HCT116 (cell line): ENCODE results near the gene SUFU. TPM values are rescaled to one million over a fixed set of nuclear protein-coding genes. Genes with fewer than 3 reads are reported as not detected.

Source experiments
- ATAC-seq: fragments of 200-7000 bp; cut with Tn5 transposase; 2 replicates; pipeline ENCODE4 v1.9.1; 2020; ENCODE audit warnings: mild to moderate bottlenecking, moderate library complexity
- BruUV-seq: library from RNA; stranded (reverse); fragments of 400-500 nt; replicated peaks from 2 replicates; lab custom pipeline; 2021; lab: Mats Ljungman, UMichigan
- CTCF ChIA-PET: fragments of 300-600 bp; sonication (Branson Sonifier 250); formaldehyde crosslinking; loops from one replicate; lab custom pipeline; 2021; ENCODE audit warnings: antibody characterized with exemption; lab: Charles Lee
- POLR2A ChIA-PET: fragments of 300-600, 350-600 bp; sonication (Branson Sonifier 250); formaldehyde crosslinking; loops from one replicate; lab custom pipeline; 2021; ENCODE audit warnings: antibody characterized with exemption; lab: Charles Lee
- RAD21 ChIA-PET, 2 experiments: fragments of 300-600 bp; sonication (Branson Sonifier 250); formaldehyde crosslinking; loops; one replicate each; lab custom pipeline; 2023; ENCODE audit warnings: low total read pairs in 2 of 2; ENCODE audit not compliant: uncharacterized antibody in 2 of 2, unreplicated experiment in 2 of 2, low non-redundant PET in 1 of 2; lab: Charles Lee
- DNase-seq: peaks from one replicate; pipeline ENCODE4 v3.0.0-alpha.2; 2010; ENCODE audit warnings: low read depth, low spot score
- H2AFZ ChIP-seq: fragments of 200-600 bp; shearing (Covaris generic), sonication (generic); 2 replicates; pipeline ENCODE4 v1.6.1; 2017; ENCODE audit warnings: low read depth, mixed run types, mixed read lengths, antibody characterized with exemption, low read length; ENCODE audit not compliant: poor library complexity, severe bottlenecking
- H3K27ac ChIP-seq: 2 replicates; pipeline ENCODE4 v1.5.1; 2012; ENCODE audit warnings: low read depth, low read length
- H3K27me3 ChIP-seq: fragments of 200-600 bp; sonication (generic); 2 replicates; pipeline ENCODE4 v1.6.1; 2016; ENCODE audit warnings: mixed run types, low read length, mixed read lengths; ENCODE audit not compliant: insufficient read depth
- H3K36me3 ChIP-seq, 2 experiments: fragments of 200-500 bp in 1 of 2; fragments of 200-600 bp in 1 of 2; sonication (Bioruptor generic) in 1 of 2; sonication (generic) in 1 of 2; 2 replicates each; pipeline versions ENCODE4 v1.5.1 to v1.6.1; 2014 to 2016; ENCODE audit warnings: low read length in 2 of 2, inconsistent platforms in 1 of 2, mixed read lengths in 1 of 2, mixed run types in 1 of 2; ENCODE audit not compliant: insufficient read depth in 2 of 2, control insufficient read depth in 1 of 2
- H3K4me1 ChIP-seq, 2 experiments: fragments of 200-600 bp in 1 of 2; sonication (generic) in 1 of 2; 2 replicates each; pipeline versions ENCODE4 v1.5.1 to v1.6.1; 2012 to 2017; ENCODE audit warnings: low read length in 2 of 2, inconsistent platforms in 1 of 2, mild to moderate bottlenecking in 1 of 2, mixed read lengths in 1 of 2, mixed run types in 1 of 2, moderate library complexity in 1 of 2; ENCODE audit not compliant: insufficient read depth in 2 of 2, control insufficient read depth in 1 of 2
- H3K4me2 ChIP-seq: fragments of 200-600 bp; sonication (generic); 2 replicates; pipeline ENCODE4 v1.6.1; 2017; ENCODE audit warnings: mixed run types, low read length, mixed read lengths
- H3K4me3 ChIP-seq, 2 experiments: fragments of 200-600 bp in 1 of 2; sonication (generic) in 1 of 2; replicated peaks in 1 of 2; 2 replicates each; pipeline ENCODE4 v1.5.1; 2011 to 2016; ENCODE audit warnings: low read length in 2 of 2, control low read depth in 1 of 2, low read depth in 1 of 2, mild to moderate bottlenecking in 1 of 2, mixed read lengths in 1 of 2, mixed run types in 1 of 2
- H3K79me2 ChIP-seq: fragments of 200-600 bp; sonication (generic); 2 replicates; pipeline ENCODE4 v1.6.1; 2017; ENCODE audit warnings: mild to moderate bottlenecking, mixed run types, low read length, moderate library complexity, mixed read lengths; ENCODE audit not compliant: insufficient read depth
- H3K9ac ChIP-seq: fragments of 200-600 bp; sonication (generic); 2 replicates; pipeline ENCODE4 v1.6.1; 2016; ENCODE audit warnings: low read length, mixed read lengths
- H3K9me2 ChIP-seq: fragments of 200-600 bp; sonication (generic), shearing (Covaris generic); 2 replicates; pipeline ENCODE4 v1.6.1; 2017; ENCODE audit warnings: mixed run types, mild to moderate bottlenecking, moderate library complexity; ENCODE audit not compliant: insufficient read depth
- H3K9me3 ChIP-seq, 2 experiments: fragments of 200-500 bp in 1 of 2; fragments of 200-600 bp in 1 of 2; sonication (Bioruptor generic) in 1 of 2; sonication (generic) in 1 of 2; 2 replicates each; pipeline ENCODE4 v1.6.1; 2014 to 2017; ENCODE audit warnings: low read length in 2 of 2, mixed read lengths in 2 of 2, inconsistent platforms in 1 of 2, low read depth in 1 of 2, mild to moderate bottlenecking in 1 of 2, mixed run types in 1 of 2, moderate library complexity in 1 of 2; ENCODE audit not compliant: control insufficient read depth in 1 of 2, insufficient read depth in 1 of 2
- H4K20me1 ChIP-seq: fragments of 200-600 bp; sonication (generic), shearing (Covaris generic); 2 replicates; pipeline ENCODE4 v1.6.1; 2017; ENCODE audit warnings: mixed run types, mild to moderate bottlenecking, moderate library complexity; ENCODE audit not compliant: insufficient read depth
- CBX3 ChIP-seq: IDR thresholded peaks from 2 replicates; pipeline ENCODE4 v1.6.1; 2012; ENCODE audit warnings: low read depth
- CEBPB ChIP-seq: IDR thresholded peaks from 2 replicates; pipeline ENCODE4 v1.6.1; 2012; ENCODE audit warnings: low read depth
- CTCF ChIP-seq, 3 experiments: fragments of 200-600 bp in 1 of 3; sonication (generic) in 1 of 3; IDR thresholded peaks in 2 of 3; conservative IDR thresholded peaks in 1 of 3; 2 replicates each; pipeline ENCODE4 v1.5.1; 2012 to 2017; ENCODE audit warnings: low read depth in 2 of 3, low read length in 2 of 3, antibody characterized with exemption in 1 of 3, borderline replicate concordance in 1 of 3, control low read depth in 1 of 3, mild to moderate bottlenecking in 1 of 3, mixed read lengths in 1 of 3, mixed run types in 1 of 3, moderate library complexity in 1 of 3; ENCODE audit not compliant: insufficient read depth in 1 of 3
- EGR1 ChIP-seq: IDR thresholded peaks from 2 replicates; pipeline ENCODE4 v1.6.1; 2012; ENCODE audit warnings: low read depth
- ELF1 ChIP-seq: IDR thresholded peaks from 2 replicates; pipeline ENCODE4 v1.6.1; 2012; ENCODE audit warnings: low read depth, borderline replicate concordance
- EZH2phosphoT487 ChIP-seq: fragments of 200-600 bp; IDR thresholded peaks from 2 replicates; pipeline ENCODE4 v1.6.1; 2018; ENCODE audit warnings: antibody characterized with exemption, borderline replicate concordance
- FOSL1 ChIP-seq: IDR thresholded peaks from 2 replicates; pipeline ENCODE4 v1.6.1; 2012; ENCODE audit warnings: low read depth
- JUND ChIP-seq: IDR thresholded peaks from 2 replicates; pipeline ENCODE4 v1.6.1; 2012
- MAX ChIP-seq: IDR thresholded peaks from 2 replicates; pipeline ENCODE4 v1.6.1; 2012
- POLR2AphosphoS5 ChIP-seq: IDR thresholded peaks from 2 replicates; pipeline ENCODE4 v1.6.1; 2011; ENCODE audit warnings: mild to moderate bottlenecking, low read depth, low read length, moderate library complexity
- RAD21 ChIP-seq: IDR thresholded peaks from 2 replicates; pipeline ENCODE4 v1.6.1; 2012; ENCODE audit warnings: low read depth, mild to moderate bottlenecking
- REST ChIP-seq: IDR thresholded peaks from 2 replicates; pipeline ENCODE4 v1.6.1; 2012; ENCODE audit warnings: low read depth
- SIN3A ChIP-seq: IDR thresholded peaks from 2 replicates; pipeline ENCODE4 v1.6.1; 2012; ENCODE audit warnings: low read depth
- SP1 ChIP-seq: IDR thresholded peaks from 2 replicates; pipeline ENCODE4 v1.6.1; 2012; ENCODE audit warnings: low read depth
- SRF ChIP-seq: IDR thresholded peaks from 2 replicates; pipeline ENCODE4 v1.6.1; 2012; ENCODE audit warnings: low read depth
- TCF7L2 ChIP-seq: IDR thresholded peaks from 2 replicates; pipeline ENCODE4 v1.7.0; 2011; ENCODE audit warnings: borderline replicate concordance, inconsistent platforms; ENCODE audit not compliant: insufficient read depth, insufficient read length; ENCODE audit errors: extremely low read depth
- YY1 ChIP-seq: IDR thresholded peaks from 2 replicates; pipeline ENCODE4 v1.6.1; 2011; ENCODE audit warnings: low read length, low read depth, moderate library complexity, mild to moderate bottlenecking; ENCODE audit not compliant: insufficient replicate concordance; ENCODE audit errors: extremely low read depth
- ZBTB33 ChIP-seq: IDR thresholded peaks from 2 replicates; pipeline ENCODE4 v1.6.1; 2011; ENCODE audit warnings: mild to moderate bottlenecking, low read length, moderate library complexity; ENCODE audit not compliant: insufficient replicate concordance; ENCODE audit errors: extremely low read depth
- ZNF274 ChIP-seq: fragments of 200-500 bp; sonication (Bioruptor generic); IDR thresholded peaks from 2 replicates; pipeline ENCODE4 v1.6.1; 2014; ENCODE audit warnings: mild to moderate bottlenecking, low read depth, low read length, inconsistent platforms
- intact Hi-C: fragments of 100-400 bp; cut with micrococcal nuclease; formaldehyde crosslinking; loops from 2 replicates; pipeline ENCODE4 v1.10.0; 2022
- total RNA-seq: library from RNA; stranded (reverse); gene quantifications from one replicate; pipeline ENCODE4 v1.2.1, GENCODE V29; 2021; ENCODE audit not compliant: unreplicated experiment

Gene SUFU
- total RNA-seq, 1 experiment from 2014 or later = 18.8 TPM

GRCh38 chr10:102653060-102653459, 149.3 kb downstream of the SUFU start:
- no peak overlapping the region for H3K9ac ChIP-seq
- no peak overlapping the region for H3K4me2 ChIP-seq
- no peaks in the 10 kb centered on the region for H3K27me3 ChIP-seq
- H3K9me2 ChIP-seq = no peaks in the 10 kb centered on the region
- POLR2A ChIA-PET = no interaction called here
- H3K79me2 ChIP-seq = peaks cover 63% of the 10 kb centered on the region
- no peak overlapping the region for H3K27ac ChIP-seq
- H4K20me1 ChIP-seq = no peaks in the 10 kb centered on the region
- ATAC-seq (no peak), DNase-seq (no peak)
- CTCF ChIA-PET = no interaction called here
- peaks cover 0 to 3% of the 10 kb centered on the region in 2 experiments; a peak in 1 of 4 replicates for H3K4me1 ChIP-seq
- peaks cover 7 to 34% of the 10 kb centered on the region in 2 experiments; a peak in 3 of 4 replicates for H3K36me3 ChIP-seq
- H2AFZ ChIP-seq = no peak overlapping the region
- H3K9me3 ChIP-seq = no peaks in the 10 kb centered on the region
- BruUV-seq = no TSS peak
- TF ChIP-seq ZNF274 (no peak), JUND (no peak), ZBTB33 (no peak), CEBPB (no peak), YY1 (no peak), POLR2AphosphoS5 (no peak), CBX3 (no peak), MAX (no peak), RAD21 (no peak), FOSL1 (no peak), REST (no peak), EGR1 (no peak), SRF (no peak), TCF7L2 (no peak), SIN3A (no peak), SP1 (no peak), ELF1 (no peak), EZH2phosphoT487 (no peak), CTCF (IDR thresholded peaks at IDR 0.05 in 2 of 3, conservative IDR thresholded peaks at IDR 0.05 in 1 of 3; ENCODE audit: borderline replicate concordance in 1 of 3, insufficient read depth in 1 of 3, low read depth in 2 of 3, low read length in 2 of 3) (no peak)
- RAD21 ChIA-PET = no interaction called here
- no peak overlapping the region for H3K4me3 ChIP-seq
- intact Hi-C loops = no loop called here
